Measurements from ENCODE around the gene PRND.
"Not testable (repeated sequence)": the region's sequence is repeated elsewhere in the genome, so short reads cannot be mapped to it uniquely, and the experiment has no call there.

Gene PRND

GRCh38 chr20:4721719-4722118 lies at the start of gene PRND:
Gene PRND, plus strand, starts transcription at chr20:4721909. Its CDS starts 2,643 bp downstream, at chr20:4724552.
- DNase-seq (ENCODE audit: low spot score): no peak

GRCh38 chr20:4672948-4673347 lies 48.8 kb upstream of the PRND start:
- no peak for DNase-seq (ENCODE audit: low spot score)

DNA sequence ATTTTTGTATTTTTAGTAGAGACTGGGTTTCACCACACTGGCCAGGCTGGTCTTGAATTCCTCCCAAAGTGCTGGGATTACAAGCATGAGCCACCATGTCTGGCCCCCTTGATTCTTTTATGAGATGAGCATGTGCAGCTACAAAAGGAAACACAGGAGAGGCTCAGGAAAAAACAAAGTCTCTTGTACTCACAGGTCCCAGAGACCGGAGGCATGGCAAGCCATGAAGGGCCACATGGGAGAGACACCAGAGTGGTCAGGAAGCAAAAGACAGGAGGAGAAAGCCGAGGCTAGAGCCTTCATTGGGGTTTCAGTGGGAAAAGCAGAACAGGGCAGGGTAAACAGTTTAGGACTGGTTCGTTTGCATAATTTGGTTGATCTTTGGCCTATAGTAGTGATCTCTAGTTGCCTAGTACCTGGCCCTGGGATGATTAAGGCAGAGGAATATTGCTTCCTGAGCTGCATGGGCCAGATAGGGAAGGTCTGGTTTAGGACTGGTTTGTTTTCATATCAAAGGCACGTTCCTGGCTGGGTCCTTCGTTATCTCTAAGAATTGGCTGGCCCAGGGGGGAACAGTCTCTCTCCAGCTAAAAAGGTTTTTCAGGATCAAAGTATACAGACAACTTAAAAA lies 48.2 kb upstream of the PRND start:
- DNase-seq (ENCODE audit: low spot score): no peak

DNA sequence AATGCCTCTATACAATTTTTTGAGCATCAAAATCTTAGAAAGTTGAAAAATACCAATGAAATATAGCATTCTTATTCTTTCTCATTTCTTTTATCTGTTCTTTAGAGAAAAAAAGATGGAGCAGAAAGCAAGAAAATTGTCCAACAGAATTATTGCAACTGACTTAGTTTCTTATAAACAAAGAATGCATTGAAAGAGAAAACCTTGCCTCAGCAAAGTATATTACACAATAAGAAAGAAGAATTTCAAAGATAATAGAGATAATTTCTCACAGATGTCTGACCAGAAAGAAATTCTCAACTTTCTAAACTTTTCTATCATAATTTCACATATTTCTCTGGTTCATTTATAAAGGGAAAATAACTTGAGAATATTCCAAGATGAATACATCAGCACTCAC lies 47.0 kb upstream of the PRND start:
- peak; percentile 44 for DNase-seq (ENCODE audit: low spot score)

GRCh38 chr20:4677846-4678245 lies 43.9 kb upstream of the PRND start:
- DNase-seq (ENCODE audit: low spot score): no peak

DNA sequence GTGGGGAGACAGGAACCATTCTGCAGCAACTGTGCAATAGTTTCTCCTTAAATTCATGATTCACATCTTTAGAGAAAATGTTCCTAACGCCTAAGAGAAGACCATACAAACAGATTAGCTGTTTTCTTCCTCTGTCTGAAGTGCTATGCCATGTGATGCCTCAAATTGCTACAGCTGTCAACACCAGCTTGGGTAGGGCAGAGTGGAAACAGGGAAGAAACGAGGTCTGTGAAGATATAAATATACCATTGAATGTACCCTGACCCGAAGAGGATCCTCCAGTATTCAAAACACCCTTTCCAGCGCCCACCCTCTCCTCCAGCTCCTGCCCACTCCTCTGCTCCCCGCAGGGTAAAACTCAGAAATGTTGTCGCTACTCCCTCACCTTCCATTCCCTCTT lies 40.3 kb upstream of the PRND start:
- no peak for DNase-seq (ENCODE audit: low spot score)

DNA sequence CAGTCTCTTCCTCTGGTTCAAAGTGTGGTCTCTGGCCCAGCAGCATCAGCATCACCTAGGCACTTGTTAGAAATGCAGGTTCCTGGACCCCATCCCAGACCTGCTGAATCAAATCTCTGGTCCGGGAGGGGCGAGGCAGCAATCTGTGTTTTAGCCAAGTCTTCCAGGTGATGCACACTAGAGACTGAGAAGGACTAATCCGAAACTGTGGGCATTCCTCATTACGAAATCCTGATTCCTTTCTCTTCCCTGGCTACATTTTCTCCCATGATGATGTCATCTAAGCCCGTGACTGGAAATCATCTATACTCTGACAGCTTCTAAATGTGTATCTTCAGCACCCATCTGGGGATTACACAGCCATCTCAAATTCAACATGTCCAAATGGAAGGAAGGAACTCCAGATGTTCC lies 39.7 kb upstream of the PRND start:
- DNase-seq (ENCODE audit: low spot score): no peak

DNA sequence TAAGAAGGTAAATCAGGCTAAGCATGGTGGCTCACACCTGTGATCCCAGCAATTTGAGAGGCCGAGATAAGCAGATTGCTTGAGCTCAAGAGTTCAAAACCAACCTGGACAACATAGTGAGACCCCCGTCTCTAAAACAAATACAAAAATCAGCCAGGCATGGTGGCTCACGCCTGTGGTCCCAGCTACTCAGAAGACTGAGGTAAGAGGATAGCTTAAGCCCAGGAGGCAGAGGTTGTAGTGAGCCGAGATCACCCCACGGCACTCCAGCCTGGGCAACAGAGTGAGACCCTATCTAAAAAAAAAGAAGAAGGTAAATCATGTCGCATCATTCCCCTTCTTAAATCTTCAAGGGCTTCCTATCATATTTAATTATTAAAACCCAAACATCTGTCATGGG lies 39.0 kb upstream of the PRND start:
- no peak for DNase-seq (ENCODE audit: low spot score)

DNA sequence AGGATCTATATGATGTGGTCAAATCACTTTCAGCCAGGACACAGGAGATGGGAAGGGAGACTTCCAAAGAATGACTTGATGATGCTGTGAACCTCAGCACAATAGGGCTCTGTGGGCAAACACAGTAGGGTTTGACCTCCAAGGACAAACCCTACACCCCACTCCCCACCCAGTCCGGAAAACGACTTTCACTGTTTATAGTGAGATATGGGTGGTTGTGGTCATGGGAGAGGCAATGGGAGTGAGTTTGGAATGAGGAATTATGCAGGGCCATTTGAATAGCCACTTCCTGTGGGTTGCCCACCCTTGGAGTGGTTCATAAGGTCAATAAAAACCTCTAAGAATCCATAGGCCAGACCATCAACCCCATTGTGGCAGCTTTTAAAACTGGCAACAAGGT lies 38.4 kb upstream of the PRND start:
- no peak for DNase-seq (ENCODE audit: low spot score)

DNA sequence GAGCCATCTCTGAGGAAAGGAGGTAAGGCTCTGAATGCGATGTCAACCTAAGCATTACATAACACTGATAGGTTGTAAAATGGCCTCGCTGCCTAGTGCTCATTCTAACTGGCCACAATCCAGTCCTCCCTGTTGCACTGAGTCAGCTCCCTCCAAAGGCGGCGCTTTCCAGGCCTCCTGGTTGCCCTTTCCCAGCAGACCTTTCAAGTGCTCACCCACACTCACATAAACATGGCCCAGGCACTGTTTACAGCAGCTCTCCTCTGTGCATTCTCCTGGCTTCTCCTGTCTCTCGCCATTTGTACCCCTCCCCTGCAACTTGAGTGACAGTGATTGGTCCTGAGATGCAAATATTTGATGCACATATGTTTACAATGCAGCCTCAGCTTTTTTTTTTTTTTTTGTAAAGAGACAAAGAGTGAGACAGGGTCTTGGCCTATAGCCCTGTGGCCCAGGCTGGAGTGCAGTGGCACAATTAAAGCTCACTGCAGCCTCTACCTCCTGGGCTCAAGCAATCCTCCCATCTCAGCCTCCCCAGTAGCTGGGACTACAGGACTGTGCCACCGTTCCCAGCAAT lies 36.8 kb upstream of the PRND start:
- DNase-seq (ENCODE audit: low spot score): no peak

DNA sequence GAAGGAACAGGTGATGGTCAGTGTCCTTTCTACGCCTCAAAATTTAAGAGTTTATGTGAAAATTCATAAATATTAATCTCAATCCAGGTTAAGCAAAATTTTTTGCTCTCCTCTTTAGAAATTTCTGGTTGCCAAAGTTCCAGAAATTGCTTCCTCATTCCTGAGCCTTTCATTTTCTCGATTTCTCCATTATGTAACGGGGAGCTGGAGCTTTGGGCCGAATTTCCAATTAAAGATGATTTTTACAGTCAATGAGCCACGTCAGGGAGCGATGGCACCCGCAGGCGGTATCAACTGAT lies 35.8 kb upstream of the PRND start:
- DNase-seq (ENCODE audit: low spot score): no peak

DNA sequence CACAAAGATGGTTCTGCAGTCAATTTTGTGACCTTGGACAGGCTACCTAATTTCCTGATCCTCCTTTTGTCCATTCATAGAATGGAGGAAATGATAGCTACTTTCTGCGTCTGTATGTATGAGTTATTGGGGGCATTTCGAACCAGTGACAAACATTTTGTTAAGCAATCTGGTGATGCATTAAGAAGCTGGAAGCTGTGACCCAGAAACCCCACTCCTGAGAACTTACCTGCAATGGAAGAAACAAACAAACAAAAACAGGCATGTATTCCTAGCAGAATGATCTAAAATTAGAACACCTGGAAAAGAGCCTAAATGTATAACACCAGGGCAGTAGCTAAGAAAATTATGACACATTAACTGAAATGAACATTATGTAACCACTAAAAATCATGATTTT lies 33.4 kb upstream of the PRND start:
- no peak for DNase-seq (ENCODE audit: low spot score)

- DNase-seq (ENCODE audit: low spot score): no peak
Measured at GRCh38 chr20:4689220-4689619, 32.5 kb upstream of the PRND start.

DNA sequence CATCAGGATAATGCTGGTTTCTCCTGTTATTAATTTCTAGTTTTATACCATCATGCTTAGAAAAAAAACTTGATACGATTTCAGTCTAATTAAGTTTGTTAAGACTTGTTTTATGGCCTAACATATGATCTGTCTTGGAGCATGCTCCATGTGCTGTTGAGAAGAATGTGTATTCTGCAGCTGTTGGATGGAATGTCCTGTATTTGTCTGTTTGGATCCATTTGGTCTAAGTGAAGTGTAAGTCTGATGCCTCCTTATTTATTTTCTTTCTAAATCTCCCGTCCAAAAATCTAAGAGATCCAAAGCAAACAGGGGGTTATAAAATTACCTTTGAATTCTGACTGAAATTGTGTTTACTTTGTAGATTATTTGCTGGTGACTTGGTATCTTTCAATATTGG lies 30.0 kb upstream of the PRND start:
- no peak for DNase-seq (ENCODE audit: low spot score)

GRCh38 chr20:4694076-4694475 lies 27.6 kb upstream of the PRND start:
- DNase-seq (ENCODE audit: low spot score): no peak

GRCh38 chr20:4697189-4697830 lies 24.4 kb upstream of the PRND start:
- DNase-seq (ENCODE audit: low spot score): no peak

GRCh38 chr20:4697831-4698221 lies 23.9 kb upstream of the PRND start:
- no peak for DNase-seq (ENCODE audit: low spot score)

GRCh38 chr20:4699216-4699615 lies 22.5 kb upstream of the PRND start:
- DNase-seq (ENCODE audit: low spot score): no peak

- no peak for DNase-seq (ENCODE audit: low spot score)
Measured at GRCh38 chr20:4699957-4700356, 21.8 kb upstream of the PRND start.

- no peak for DNase-seq (ENCODE audit: low spot score)
Measured at GRCh38 chr20:4702562-4703280, 19.0 kb upstream of the PRND start.

DNA sequence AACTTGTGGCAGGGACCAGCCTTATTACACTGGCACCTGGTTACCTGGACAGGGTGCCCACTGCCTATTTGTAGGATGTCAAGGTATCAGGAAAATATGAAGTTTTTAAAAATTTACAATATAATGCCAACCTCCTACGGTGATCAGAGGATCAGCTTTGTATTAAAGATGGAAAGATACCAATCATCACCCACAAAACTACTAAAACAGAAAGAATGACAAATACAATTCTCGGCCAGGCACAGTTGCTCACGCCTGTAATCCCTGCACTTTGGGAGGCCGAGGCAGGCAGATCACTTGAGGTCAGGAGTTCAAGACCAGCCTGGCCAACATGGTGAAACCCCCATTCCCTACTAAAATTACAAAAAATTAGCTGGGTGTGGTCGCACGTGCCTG lies 18.4 kb upstream of the PRND start:
- no peak for DNase-seq (ENCODE audit: low spot score)

DNA sequence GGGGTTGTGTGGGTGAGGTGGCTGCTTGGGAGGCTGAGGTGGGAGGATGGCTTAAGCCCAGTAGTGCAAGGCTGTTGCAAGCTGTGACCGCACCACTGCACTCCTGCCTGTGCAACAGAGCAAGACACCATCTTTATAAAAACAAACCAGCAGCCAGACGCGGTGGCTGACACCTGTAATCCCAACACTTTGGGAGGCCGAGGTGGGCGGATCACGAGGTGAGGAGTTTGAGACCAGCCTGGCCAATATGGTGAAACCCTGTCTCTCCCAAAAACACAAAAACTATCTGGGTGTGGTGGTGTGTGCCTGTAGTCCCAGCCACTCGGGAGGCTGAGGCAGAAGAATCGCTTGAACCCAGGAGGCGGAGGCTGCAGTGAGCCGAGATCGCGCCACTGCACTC lies 14.8 kb upstream of the PRND start:
- DNase-seq (ENCODE audit: low spot score): not testable (repeated sequence)

DNA sequence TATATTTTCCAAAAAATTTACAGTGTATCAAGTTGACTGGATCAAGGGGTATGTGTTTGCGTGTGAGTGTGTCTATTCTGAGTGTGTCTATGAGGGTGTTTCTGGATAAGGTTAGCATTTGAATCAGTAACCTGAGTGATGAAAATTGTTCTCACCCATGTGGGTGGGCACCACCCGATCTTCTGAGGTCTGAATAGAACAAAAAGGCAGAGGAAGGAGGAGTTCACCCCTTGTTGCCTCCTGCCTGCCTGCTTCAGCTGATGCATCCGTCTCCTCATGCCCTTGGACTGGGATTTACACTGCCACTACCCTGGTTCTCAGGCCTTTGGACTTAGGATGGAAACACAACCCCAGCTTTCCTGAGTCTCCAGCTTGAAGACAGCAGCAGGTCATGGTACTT lies 13.7 kb upstream of the PRND start:
- no peak for DNase-seq (ENCODE audit: low spot score)

Data from COLO829 (cell line).